SIG-M5 treated with dmso at 0.1 percent for 504 hours (cell line): ENCODE results near the gene TNRC6A.

Experiments used
- DNase-seq: peaks from one replicate; lab custom pipeline; 2025; ENCODE audit not compliant: unreplicated experiment; lab: John Stamatoyannopoulos, UW

TNRC6A gene

GRCh38 chr16:24869033-24869432 lies 139.6 kb downstream of the TNRC6A start:
- DNase-seq, result no peak

GRCh38 chr16:24871891-24872290 lies 142.4 kb downstream of the TNRC6A start:
- no peak for DNase-seq

GRCh38 chr16:24873028-24873427 lies 143.6 kb downstream of the TNRC6A start:
- DNase-seq, result no peak

- DNase-seq, result no peak
Observed at GRCh38 chr16:24875466-24875865, 146.0 kb downstream of the TNRC6A start.
